Spleen (tissue), 7 donors: Measurements from ENCODE around the gene WNT2B.

ENCODE experiments used
- POLR2A ChIP-seq, 3 donors: fragments of 450-650 bp; IDR thresholded peaks; one replicate each; pipeline ENCODE4 v1.5.1; 2017; ENCODE audit warnings: antibody characterized with exemption in 3 of 3, mild to moderate bottlenecking in 1 of 3
- TF ChIP-seq, protein P1 (sequence below), 11 experiments: fragments of 200-600 bp in 7 of 11; fragments of 450-650 bp in 4 of 11; sonication (generic) in 4 of 11; IDR thresholded peaks in 8 of 11; conservative IDR thresholded peaks in 3 of 11; 1 replicate in 7 of 11; 2 replicates in 4 of 11; pipeline versions ENCODE4 v1.4.0 to v1.8.0; 2016 to 2021; ENCODE audit warnings: antibody characterized with exemption in 11 of 11, inconsistent platforms in 4 of 11, mild to moderate bottlenecking in 1 of 11
- donor health status: DM: no; HTN: no; CAD: no; lungs with moderate emphysema.
- donor health status: DM: no; HTN: no; CAD: no.
- donor health status: DM: no; HTN: no; CAD: no.

- TF ChIP-seq, protein P1, sequence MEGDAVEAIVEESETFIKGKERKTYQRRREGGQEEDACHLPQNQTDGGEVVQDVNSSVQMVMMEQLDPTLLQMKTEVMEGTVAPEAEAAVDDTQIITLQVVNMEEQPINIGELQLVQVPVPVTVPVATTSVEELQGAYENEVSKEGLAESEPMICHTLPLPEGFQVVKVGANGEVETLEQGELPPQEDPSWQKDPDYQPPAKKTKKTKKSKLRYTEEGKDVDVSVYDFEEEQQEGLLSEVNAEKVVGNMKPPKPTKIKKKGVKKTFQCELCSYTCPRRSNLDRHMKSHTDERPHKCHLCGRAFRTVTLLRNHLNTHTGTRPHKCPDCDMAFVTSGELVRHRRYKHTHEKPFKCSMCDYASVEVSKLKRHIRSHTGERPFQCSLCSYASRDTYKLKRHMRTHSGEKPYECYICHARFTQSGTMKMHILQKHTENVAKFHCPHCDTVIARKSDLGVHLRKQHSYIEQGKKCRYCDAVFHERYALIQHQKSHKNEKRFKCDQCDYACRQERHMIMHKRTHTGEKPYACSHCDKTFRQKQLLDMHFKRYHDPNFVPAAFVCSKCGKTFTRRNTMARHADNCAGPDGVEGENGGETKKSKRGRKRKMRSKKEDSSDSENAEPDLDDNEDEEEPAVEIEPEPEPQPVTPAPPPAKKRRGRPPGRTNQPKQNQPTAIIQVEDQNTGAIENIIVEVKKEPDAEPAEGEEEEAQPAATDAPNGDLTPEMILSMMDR (IDR thresholded peaks at IDR 0.05 in 8 of 11, conservative IDR thresholded peaks at IDR 0.05 in 3 of 11), result no peak
- no peak for TF ChIP-seq POLR2A (IDR thresholded peaks at IDR 0.05)
Observed at GRCh38 chr1:112517646-112518045, 8.9 kb downstream of the WNT2B start.
